Astrocyte (in vitro differentiated cells and primary cell): ENCODE results near the gene MIEF2.

Source experiments
- EZH2 ChIP-seq: IDR thresholded peaks from 2 replicates; pipeline ENCODE4 v1.6.1; 2012; ENCODE audit warnings: mild to moderate bottlenecking, low read length, inconsistent platforms; ENCODE audit not compliant: insufficient read depth
- TF ChIP-seq, protein P1 (sequence below): IDR thresholded peaks from 2 replicates; pipeline ENCODE4 v1.5.1; 2011; ENCODE audit warnings: low read depth, mild to moderate bottlenecking, inconsistent platforms, low read length, moderate library complexity; ENCODE audit not compliant: insufficient read depth

DNA sequence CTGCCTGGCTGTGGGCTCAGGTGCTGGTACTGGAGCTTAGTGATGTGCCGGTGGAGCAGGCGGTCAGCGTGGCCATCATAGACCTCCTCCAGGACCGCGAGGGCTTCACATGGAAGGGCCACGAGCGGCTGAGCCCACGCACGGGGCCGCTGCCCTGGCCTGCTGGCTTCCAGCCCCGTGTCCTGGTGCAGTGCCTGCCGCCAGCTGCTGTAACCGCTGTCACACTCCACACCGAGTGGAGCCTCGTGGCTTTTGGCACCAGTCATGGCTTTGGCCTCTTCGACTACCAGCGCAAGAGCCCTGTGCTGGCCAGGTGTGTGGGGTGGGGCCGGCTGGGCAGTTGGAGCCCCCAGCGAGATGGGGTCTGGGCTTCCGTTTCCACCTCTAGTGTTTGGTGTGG, 23.0 kb upstream of the MIEF2 start:
- TF ChIP-seq, protein P1, sequence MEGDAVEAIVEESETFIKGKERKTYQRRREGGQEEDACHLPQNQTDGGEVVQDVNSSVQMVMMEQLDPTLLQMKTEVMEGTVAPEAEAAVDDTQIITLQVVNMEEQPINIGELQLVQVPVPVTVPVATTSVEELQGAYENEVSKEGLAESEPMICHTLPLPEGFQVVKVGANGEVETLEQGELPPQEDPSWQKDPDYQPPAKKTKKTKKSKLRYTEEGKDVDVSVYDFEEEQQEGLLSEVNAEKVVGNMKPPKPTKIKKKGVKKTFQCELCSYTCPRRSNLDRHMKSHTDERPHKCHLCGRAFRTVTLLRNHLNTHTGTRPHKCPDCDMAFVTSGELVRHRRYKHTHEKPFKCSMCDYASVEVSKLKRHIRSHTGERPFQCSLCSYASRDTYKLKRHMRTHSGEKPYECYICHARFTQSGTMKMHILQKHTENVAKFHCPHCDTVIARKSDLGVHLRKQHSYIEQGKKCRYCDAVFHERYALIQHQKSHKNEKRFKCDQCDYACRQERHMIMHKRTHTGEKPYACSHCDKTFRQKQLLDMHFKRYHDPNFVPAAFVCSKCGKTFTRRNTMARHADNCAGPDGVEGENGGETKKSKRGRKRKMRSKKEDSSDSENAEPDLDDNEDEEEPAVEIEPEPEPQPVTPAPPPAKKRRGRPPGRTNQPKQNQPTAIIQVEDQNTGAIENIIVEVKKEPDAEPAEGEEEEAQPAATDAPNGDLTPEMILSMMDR: no peak
- TF ChIP-seq EZH2: no peak
